Aortic smooth muscle cell (primary cell): ENCODE measurements around the gene TUSC2. TPM values are rescaled to one million over a fixed set of nuclear protein-coding genes. Genes with fewer than 3 reads are reported as not detected.

Source experiments
- total RNA-seq: library from RNA; depleted of rRNA; stranded (reverse); fragments of >200 nt; gene quantifications from 2 replicates; pipeline ENCODE4 v1.2.3, GENCODE V29; 2014

TUSC2 gene
- 14.7 and 17.4 TPM in 2 replicates for total RNA-seq

GRCh38 chr3:50327943-50328691, at the start of gene TUSC2:
Gene TUSC2 (minus strand): TSS chr3:50328223. CDS start chr3:50328099, 124 bp downstream.

GRCh38 chr3:50358911-50359759, 31.1 kb upstream of the TUSC2 start, which contains the start of gene TMEM115:
Gene TMEM115 (minus strand): TSS chr3:50359521. CDS start chr3:50359063, 458 bp downstream.

GRCh38 chr3:50350527-50351322, 22.7 kb upstream of the TUSC2 start, which contains the start of the genes CYB561D2 and NPRL2:
Gene CYB561D2 (plus strand): TSS chr3:50350862. CDS start chr3:50351434, 572 bp downstream.
Gene NPRL2 (minus strand): TSS chr3:50350775. CDS start chr3:50350652, 123 bp downstream.

GRCh38 chr3:50345586-50346234, 17.7 kb upstream of the TUSC2 start, which contains the start of gene ZMYND10:
Gene ZMYND10 (minus strand): TSS chr3:50345732. CDS start chr3:50345579, 153 bp downstream.

GRCh38 chr3:50340448-50341329, 12.7 kb upstream of the TUSC2 start, which contains the start of gene RASSF1:
Gene RASSF1 (minus strand): TSS chr3:50340836. CDS start chr3:50340805, 31 bp downstream.

GRCh38 chr3:50322386-50323091, 5.5 kb downstream of the TUSC2 start, which contains the start of gene HYAL2:
Gene HYAL2 (minus strand): TSS chr3:50322745. CDS start chr3:50320489, 2,256 bp downstream.

GRCh38 chr3:50303013-50303815, 24.8 kb downstream of the TUSC2 start, which contains the start of gene HYAL1:
Gene HYAL1 (minus strand): TSS chr3:50303574. CDS start chr3:50302956, 618 bp downstream.

GRCh38 chr3:50298836-50299637, 29.0 kb downstream of the TUSC2 start, which contains the start of the genes HYAL3 and NAA80:
Gene HYAL3 (minus strand): TSS chr3:50299405. CDS start chr3:50295602, 3,803 bp downstream.
Gene NAA80 (minus strand): TSS chr3:50299405. CDS start chr3:50297463, 1,942 bp downstream.

GRCh38 chr3:50292159-50293078, 35.6 kb downstream of the TUSC2 start, which contains the start of gene IFRD2:
Gene IFRD2 (minus strand): TSS chr3:50292429. CDS start chr3:50292274, 155 bp downstream.

GRCh38 chr3:50278880-50279224, 49.2 kb downstream of the TUSC2 start, which contains the start of gene LSMEM2:
Gene LSMEM2 (plus strand): TSS chr3:50279087. CDS start chr3:50279114, 27 bp downstream.

Other genes with a start within 250 kb of the TUSC2 start
- gene RBM5, start 239.3 kb downstream of the TUSC2 start, total RNA-seq, result 194 and 241 TPM in 2 replicates
- gene SEMA3F, start 172.9 kb downstream of the TUSC2 start, total RNA-seq, result 8.7 and 19.8 TPM in 2 replicates
- not detected in 2 replicates for gene GNAT1, start 136.6 kb downstream of the TUSC2 start, total RNA-seq
- not detected in 2 replicates for gene SLC38A3, start 123.0 kb downstream of the TUSC2 start, total RNA-seq
- 385 and 428 TPM in 2 replicates for gene GNAI2, start 92.0 kb downstream of the TUSC2 start, total RNA-seq
- 11.1 and 12.4 TPM in 2 replicates for gene SEMA3B, start 59.1 kb downstream of the TUSC2 start, total RNA-seq
- gene LSMEM2, start 49.1 kb downstream of the TUSC2 start, total RNA-seq, result 0.06 TPM in 1 of 2 replicates, not detected in the other
- gene IFRD2, start 35.8 kb downstream of the TUSC2 start, total RNA-seq, result 35.7 and 62.5 TPM in 2 replicates
- gene HYAL3, start 28.8 kb downstream of the TUSC2 start, total RNA-seq, result 3.3 and 3.7 TPM in 2 replicates
- gene NAA80, start 28.8 kb downstream of the TUSC2 start, total RNA-seq, result 2.7 and 2.8 TPM in 2 replicates
- 1.2 and 2.6 TPM in 2 replicates for gene HYAL1, start 24.6 kb downstream of the TUSC2 start, total RNA-seq
- gene HYAL2, start 5.5 kb downstream of the TUSC2 start, total RNA-seq, result 64.2 and 104 TPM in 2 replicates
- 30.3 and 41.4 TPM in 2 replicates for gene RASSF1, start 12.6 kb upstream of the TUSC2 start, total RNA-seq
- 1.9 and 2.8 TPM in 2 replicates for gene ZMYND10, start 17.5 kb upstream of the TUSC2 start, total RNA-seq
- 22.1 and 22.2 TPM in 2 replicates for gene NPRL2, start 22.6 kb upstream of the TUSC2 start, total RNA-seq
- 24.7 and 33.8 TPM in 2 replicates for gene CYB561D2, start 22.6 kb upstream of the TUSC2 start, total RNA-seq
- gene TMEM115, start 31.3 kb upstream of the TUSC2 start, total RNA-seq, result 30.1 and 32.0 TPM in 2 replicates
- gene CACNA2D2, start 175.4 kb upstream of the TUSC2 start, total RNA-seq, result under 0.01 TPM in 1 of 2 replicates, not detected in the other
- 17.2 and 20.0 TPM in 2 replicates for gene C3orf18, start 239.5 kb upstream of the TUSC2 start, total RNA-seq
- gene HEMK1, start 241.3 kb upstream of the TUSC2 start, total RNA-seq, result 10.3 and 16.4 TPM in 2 replicates